ENCODE results near the gene TIMM13.

DNA sequence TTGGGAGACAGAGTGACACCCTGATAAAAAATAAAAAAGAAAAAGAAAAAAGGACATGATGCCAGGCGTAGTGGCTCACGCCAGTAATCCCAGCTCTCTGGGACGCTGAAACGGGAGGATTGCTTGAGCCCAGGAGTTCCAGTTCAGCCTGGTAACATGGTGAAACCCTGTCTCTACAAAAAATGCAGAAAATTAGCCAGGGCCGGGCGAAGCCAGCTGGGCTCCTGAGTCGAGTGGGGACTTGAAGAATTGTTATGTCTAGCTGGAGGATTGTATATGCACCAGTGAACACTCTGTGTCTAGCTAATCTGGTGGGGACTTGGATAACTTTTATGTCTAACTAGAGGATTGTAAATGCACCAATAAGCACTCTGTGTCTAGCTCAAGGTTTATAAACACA is 35.0 kb downstream of the TIMM13 start:
- TF ChIP-seq, protein P1, sequence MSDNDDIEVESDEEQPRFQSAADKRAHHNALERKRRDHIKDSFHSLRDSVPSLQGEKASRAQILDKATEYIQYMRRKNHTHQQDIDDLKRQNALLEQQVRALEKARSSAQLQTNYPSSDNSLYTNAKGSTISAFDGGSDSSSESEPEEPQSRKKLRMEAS (IDR thresholded peaks at IDR 0.05; ENCODE audit: low read depth, low read length): no peak
- TF ChIP-seq, protein P2, sequence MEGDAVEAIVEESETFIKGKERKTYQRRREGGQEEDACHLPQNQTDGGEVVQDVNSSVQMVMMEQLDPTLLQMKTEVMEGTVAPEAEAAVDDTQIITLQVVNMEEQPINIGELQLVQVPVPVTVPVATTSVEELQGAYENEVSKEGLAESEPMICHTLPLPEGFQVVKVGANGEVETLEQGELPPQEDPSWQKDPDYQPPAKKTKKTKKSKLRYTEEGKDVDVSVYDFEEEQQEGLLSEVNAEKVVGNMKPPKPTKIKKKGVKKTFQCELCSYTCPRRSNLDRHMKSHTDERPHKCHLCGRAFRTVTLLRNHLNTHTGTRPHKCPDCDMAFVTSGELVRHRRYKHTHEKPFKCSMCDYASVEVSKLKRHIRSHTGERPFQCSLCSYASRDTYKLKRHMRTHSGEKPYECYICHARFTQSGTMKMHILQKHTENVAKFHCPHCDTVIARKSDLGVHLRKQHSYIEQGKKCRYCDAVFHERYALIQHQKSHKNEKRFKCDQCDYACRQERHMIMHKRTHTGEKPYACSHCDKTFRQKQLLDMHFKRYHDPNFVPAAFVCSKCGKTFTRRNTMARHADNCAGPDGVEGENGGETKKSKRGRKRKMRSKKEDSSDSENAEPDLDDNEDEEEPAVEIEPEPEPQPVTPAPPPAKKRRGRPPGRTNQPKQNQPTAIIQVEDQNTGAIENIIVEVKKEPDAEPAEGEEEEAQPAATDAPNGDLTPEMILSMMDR (IDR thresholded peaks at IDR 0.05 in 2 of 3, conservative IDR thresholded peaks at IDR 0.05 in 1 of 3; ENCODE audit: control insufficient read depth in 2 of 3, extremely low read depth in 1 of 3, insufficient read depth in 1 of 3, low read depth in 3 of 3, low read length in 3 of 3): no peak
- TF ChIP-seq EP300 (IDR thresholded peaks at IDR 0.05; ENCODE audit: borderline replicate concordance in 1 of 2, control insufficient read depth in 1 of 2, low read depth in 2 of 2, low read length in 2 of 2) (no peak), NBN (IDR thresholded peaks at IDR 0.05) (no peak), FOXM1 (IDR thresholded peaks at IDR 0.05; ENCODE audit: low read depth, low read length) (no peak), POLR2A (IDR thresholded peaks at IDR 0.05; ENCODE audit: low read depth, low read length) (no peak), CEBPB (IDR thresholded peaks at IDR 0.05; ENCODE audit: borderline replicate concordance in 1 of 2, low read depth in 2 of 2, low read length in 2 of 2) (no peak)
